Measurements from ENCODE around the gene DAP3. TPM values are rescaled to one million over a fixed set of nuclear protein-coding genes. Genes with fewer than 3 reads are reported as not detected.

DAP3 gene
- total and polyA plus RNA-seq, 2 of the 13 experiments (the other 11 are each of a cell fraction or from before 2014, with no cell fraction given), result 129 to 133 TPM

DNA sequence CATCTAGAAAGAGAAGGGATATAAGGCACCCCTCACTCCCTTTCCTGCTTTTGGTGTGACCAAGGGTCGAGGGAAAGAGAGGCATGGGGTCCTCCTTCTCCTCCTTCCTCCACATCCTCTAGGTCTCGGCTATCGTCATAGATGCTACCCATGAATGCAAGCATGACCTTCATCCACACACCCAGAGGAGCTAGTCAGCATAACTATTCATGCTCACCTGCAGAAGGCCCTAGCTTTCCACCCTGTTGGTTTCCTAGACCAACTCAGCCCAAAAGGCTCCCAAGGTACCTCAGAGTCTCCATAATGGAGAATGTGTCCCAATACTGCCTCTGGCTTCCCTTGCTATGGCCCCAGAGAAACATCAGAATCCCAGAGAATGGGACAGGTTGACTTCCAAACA is 45.7 kb upstream of the DAP3 start:
- H3K4me2 ChIP-seq (ENCODE audit: low read depth, low read length), result no peak overlapping the region
- intact Hi-C loops (cut with micrococcal nuclease; ENCODE audit: unreplicated experiment) (no loop called here), in situ Hi-C loops (cut with HindIII; ENCODE audit: extremely low pct_ligation_motif_present, low pct_unique_long_range_greater_than_20kb) (no loop called here)
- FAIRE-seq (no peak), DNase-seq (ENCODE audit: low spot score) (no peak), ATAC-seq (no peak)
- H3K36me3 ChIP-seq (replicated peaks in 1 of 2; ENCODE audit: control insufficient read depth in 1 of 2, insufficient read depth in 2 of 2, low read length in 2 of 2), result no peaks in the 10 kb centered on the region
- H3K27me3 ChIP-seq (ENCODE audit: control insufficient read depth in 1 of 2, insufficient read depth in 2 of 2, low read length in 2 of 2), result no peaks in the 10 kb centered on the region
- no peak overlapping the region for H2AFZ ChIP-seq (ENCODE audit: low read length)
- H4K20me1 ChIP-seq (ENCODE audit: insufficient read depth, low read length), result no peaks in the 10 kb centered on the region
- BruUV-seq (replicated peaks), result no TSS peak
- peaks cover 56% of the 10 kb centered on the region for H3K4me1 ChIP-seq (ENCODE audit: insufficient read depth, low read length)
- H3K79me2 ChIP-seq (ENCODE audit: insufficient read depth, low read length), result no peaks in the 10 kb centered on the region
- ChIA-PET POLR2A (no interaction called here), CTCF (ENCODE audit: low intra/inter-chr PET ratio, low total read pairs) (no interaction called here)
- TF ChIP-seq CEBPB (IDR thresholded peaks at IDR 0.05; ENCODE audit: borderline replicate concordance, low read depth, low read length), result no peak
- peak; percentile 100 for TF ChIP-seq ZNF616 (CRISPR knock-in tag; IDR thresholded peaks at IDR 0.05; ENCODE audit: low read depth)
- no peak overlapping the region for H3K4me3 ChIP-seq (replicated peaks in 1 of 3; ENCODE audit: insufficient read depth in 1 of 3, low read depth in 2 of 3, low read length in 3 of 3)
- H3K27ac ChIP-seq (ENCODE audit: extremely low read length, insufficient read depth, low read length), result no peak overlapping the region
- WGBS (ENCODE audit: low lambda C conversion rate), result 72% methylated on average over 3 of the region's 3 CpGs
- no peak overlapping the region for H3K9ac ChIP-seq (ENCODE audit: insufficient read depth, low read depth, low read length)
- peaks cover 29% of the 10 kb centered on the region for H3K9me3 ChIP-seq (ENCODE audit: low read length)

DNA sequence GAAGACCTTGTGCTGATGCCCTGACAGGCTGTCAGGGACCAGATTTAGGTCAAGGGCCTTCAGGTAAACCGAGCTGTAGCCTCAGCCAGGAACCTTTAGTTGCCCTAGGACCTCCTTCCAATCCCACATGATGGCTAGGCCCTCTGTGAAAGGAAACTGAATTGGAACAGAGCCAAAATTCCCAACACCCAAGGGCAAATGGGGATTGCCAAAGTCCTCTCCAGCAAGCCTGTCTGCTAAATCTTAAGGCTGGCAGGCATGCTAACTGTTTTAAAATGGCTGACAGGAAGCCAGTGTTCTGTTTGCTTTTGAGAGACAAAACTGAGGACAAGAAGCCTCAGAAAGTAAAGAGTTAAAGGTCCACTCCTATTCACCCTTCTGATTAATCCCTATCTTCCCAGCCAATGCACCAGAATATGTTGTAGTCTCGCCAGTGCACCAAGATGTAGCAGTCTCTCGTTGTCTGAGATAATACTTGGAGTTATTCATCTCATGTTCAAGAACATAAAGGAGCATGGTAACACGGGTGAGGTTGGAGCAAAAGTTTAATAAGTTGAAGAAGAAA is 43.8 kb upstream of the DAP3 start:
- POLR2A ChIA-PET, result no interaction called here

More for the DNA sequence above, 43.8 kb upstream of the DAP3 start:
- Histone ChIP-seq H2AFZ (ENCODE audit: low read length) (no peak overlapping the region), H4K20me1 (ENCODE audit: insufficient read depth, low read length) (no peaks in the 10 kb centered on the region), H3K9ac (ENCODE audit: insufficient read depth, low read depth, low read length) (no peak overlapping the region), H3K4me2 (ENCODE audit: low read depth, low read length) (no peak overlapping the region), H3K27ac (ENCODE audit: extremely low read length, insufficient read depth, low read length) (no peak overlapping the region), H3K4me3 (replicated peaks in 1 of 3; ENCODE audit: insufficient read depth in 1 of 3, low read depth in 2 of 3, low read length in 3 of 3) (no peak overlapping the region), H3K9me3 (ENCODE audit: low read length) (peaks cover 31% of the 10 kb centered on the region), H3K79me2 (ENCODE audit: insufficient read depth, low read length) (no peaks in the 10 kb centered on the region), H3K27me3 (ENCODE audit: control insufficient read depth in 1 of 2, insufficient read depth in 2 of 2, low read length in 2 of 2) (no peaks in the 10 kb centered on the region), H3K4me1 (ENCODE audit: insufficient read depth, low read length) (peaks cover 55% of the 10 kb centered on the region), H3K36me3 (replicated peaks in 1 of 2; ENCODE audit: control insufficient read depth in 1 of 2, insufficient read depth in 2 of 2, low read length in 2 of 2) (no peaks in the 10 kb centered on the region)
- TF ChIP-seq ATM (IDR thresholded peaks at IDR 0.05; ENCODE audit: borderline replicate concordance), result no peak
- TF ChIP-seq HNF4A (CRISPR knock-in tag; IDR thresholded peaks at IDR 0.05), result peak; percentile 13; the same call in 1 of the 2 replicates
- peak; percentile 57; the same call in 1 of the 2 replicates for TF ChIP-seq ZNF652 (CRISPR knock-in tag; IDR thresholded peaks at IDR 0.05; ENCODE audit: borderline replicate concordance, low read depth)
- ATAC-seq (no peak), DNase-seq (ENCODE audit: low spot score) (no peak), FAIRE-seq (no peak)
- CTCF ChIA-PET (ENCODE audit: low intra/inter-chr PET ratio, low total read pairs), result no interaction called here
- WGBS (ENCODE audit: low lambda C conversion rate), result 64% methylated on average over 4 of the region's 4 CpGs
- intact Hi-C loops (cut with micrococcal nuclease; ENCODE audit: unreplicated experiment) (no loop called here), in situ Hi-C loops (cut with HindIII; ENCODE audit: extremely low pct_ligation_motif_present, low pct_unique_long_range_greater_than_20kb) (no loop called here)
- BruUV-seq (replicated peaks), result no TSS peak
